Measurements from ENCODE around the gene RNF180. TPM values are rescaled to one million over a fixed set of nuclear protein-coding genes. Genes with fewer than 3 reads are reported as not detected.

The RNF180 gene
- total and polyA plus RNA-seq, 2 of the 8 experiments (the other 6 are each of a cell fraction or from before 2014, with no cell fraction given): 0.39 to 2.3 TPM

- H3K27me3 ChIP-seq (replicated peaks in 1 of 4; ENCODE audit: control insufficient read depth in 3 of 4, extremely low read depth in 1 of 4, insufficient read depth in 3 of 4, low read length in 3 of 4): no peaks in the 10 kb centered on the region
- no peak for DNase-seq (ENCODE audit: low read depth in 1 of 2, low spot score in 2 of 2)
- H3K79me2 ChIP-seq (ENCODE audit: control insufficient read depth in 1 of 2, insufficient read depth in 2 of 2, low read length in 2 of 2): no peaks in the 10 kb centered on the region
- POLR2A ChIA-PET (ENCODE audit: partially characterized antibody): no interaction called here
- H3K23me2 ChIP-seq (ENCODE audit: low read depth, low read length): no peaks in the 10 kb centered on the region
- H2AK5ac ChIP-seq (ENCODE audit: low read depth, low read length): no peak overlapping the region
- 97% methylated on average over 6 of the region's 6 CpGs; no CpG with 5 or more reads in 1 of the 2 experiments for WGBS, 2 experiments (ENCODE audit: extremely low coverage in 1 of 2, insufficient coverage in 1 of 2, insufficient read length in 1 of 2, insufficient replicate concordance in 2 of 2, low coverage in 1 of 2, low lambda C conversion rate in 2 of 2, missing lambda C conversion rate in 1 of 2)
- CTCF ChIA-PET (ENCODE audit: partially characterized antibody): no interaction called here
- H3K23ac ChIP-seq (ENCODE audit: insufficient read length): no peak overlapping the region
- H3K4ac ChIP-seq (replicated peaks; ENCODE audit: insufficient read length, low read depth, low read length): no peak overlapping the region
- H3K18ac ChIP-seq (ENCODE audit: extremely low read depth, low read length): no peak overlapping the region
- H3K27ac ChIP-seq (ENCODE audit: low read depth, low read length): no peak overlapping the region
- no peak overlapping the region for H3K9ac ChIP-seq (replicated peaks in 1 of 4; ENCODE audit: extremely low read depth in 1 of 4, low read depth in 3 of 4, low read length in 3 of 4)
- H2BK5ac ChIP-seq (ENCODE audit: low read depth, low read length): no peak overlapping the region
- no peak overlapping the region for H3K14ac ChIP-seq (ENCODE audit: insufficient read length)
- H3K36me3 ChIP-seq (ENCODE audit: control insufficient read depth in 2 of 4, insufficient read depth in 4 of 4, low read length in 3 of 4): no peaks in the 10 kb centered on the region
- no peak overlapping the region for H3K4me2 ChIP-seq (ENCODE audit: insufficient read depth in 1 of 2, low read depth in 2 of 2, low read length in 2 of 2)
- H3K9me3 ChIP-seq (ENCODE audit: insufficient read depth in 2 of 2, low read depth in 1 of 2, low read length in 1 of 2): 0 out of 4 replicates have a peak, but pooled peaks cover 0 to 2% of the 10 kb centered on the region in 2 experiments
- H4K5ac ChIP-seq (ENCODE audit: insufficient read length, low read depth, low read length): no peak overlapping the region
- no peaks in the 10 kb centered on the region for H4K20me1 ChIP-seq (replicated peaks in 1 of 2; ENCODE audit: control insufficient read depth in 1 of 2, insufficient read depth in 2 of 2, low read length in 2 of 2)
- H2BK20ac ChIP-seq (ENCODE audit: low read length): no peak overlapping the region
- no peak overlapping the region for H3K56ac ChIP-seq (replicated peaks; ENCODE audit: insufficient read length, low read depth, low read length)
- FAIRE-seq: no peak
- no peak overlapping the region for H2AFZ ChIP-seq (ENCODE audit: low read length)
- H2BK15ac ChIP-seq (ENCODE audit: low read length): no peak overlapping the region
- no peak overlapping the region for H2BK12ac ChIP-seq (ENCODE audit: low read depth, low read length)
- H4K91ac ChIP-seq (replicated peaks; ENCODE audit: insufficient read length, low read length): no peak overlapping the region
- H3K4me3 ChIP-seq (ENCODE audit: extremely low read depth in 1 of 4, insufficient read depth in 2 of 4, low read depth in 3 of 4, low read length in 4 of 4): no peak overlapping the region
- H3K79me1 ChIP-seq (ENCODE audit: low read depth, low read length): no peaks in the 10 kb centered on the region
- H2BK120ac ChIP-seq (replicated peaks; ENCODE audit: low read depth, low read length): no peak overlapping the region
- no peak overlapping the region; the same call in 1 of the 2 replicates for H4K8ac ChIP-seq (ENCODE audit: extremely low read depth, insufficient read depth, low read length)
- no peaks in the 10 kb centered on the region for H3K4me1 ChIP-seq (replicated peaks in 1 of 4; ENCODE audit: control insufficient read depth in 3 of 4, insufficient read depth in 4 of 4, low read length in 3 of 4)
- no peak for TF ChIP-seq MAFK (IDR thresholded peaks at IDR 0.05; ENCODE audit: low read depth, low read length)
- no peak for TF ChIP-seq NANOG (IDR thresholded peaks at IDR 0.05; ENCODE audit: insufficient read depth, low read depth, low read length, poor library complexity, severe bottlenecking)
- TF ChIP-seq POU5F1 (IDR thresholded peaks at IDR 0.05; ENCODE audit: low read depth, low read length): no peak
- no peak for TF ChIP-seq JUN (IDR thresholded peaks at IDR 0.05; ENCODE audit: low read depth, low read length)
- no peak for TF ChIP-seq CTCF (IDR thresholded peaks at IDR 0.05; ENCODE audit: control extremely low read depth in 1 of 3, insufficient read depth in 1 of 3, low read depth in 1 of 3, low read length in 3 of 3)
- TF ChIP-seq ZNF274 (IDR thresholded peaks at IDR 0.05; ENCODE audit: borderline replicate concordance, extremely low read depth, low read length): no peak
- TF ChIP-seq RFX5 (IDR thresholded peaks at IDR 0.05; ENCODE audit: borderline replicate concordance, low read depth, low read length): no peak
- TF ChIP-seq CHD2 (IDR thresholded peaks at IDR 0.05; ENCODE audit: low read length): no peak
- no peak for TF ChIP-seq ATF3 (IDR thresholded peaks at IDR 0.05; ENCODE audit: insufficient read depth, low read depth, low read length)
- no peak for TF ChIP-seq KDM5A (IDR thresholded peaks at IDR 0.05; ENCODE audit: low read length)
- TF ChIP-seq RBBP5 (IDR thresholded peaks at IDR 0.05; ENCODE audit: borderline replicate concordance, low read depth, low read length): no peak
These were observed 165.1 kb downstream of the RNF180 start for GRCh38 chr5:64330728-64331231.
